Stimulated activated CD4-positive, alpha-beta T cell treated with anti-CD3 and anti-CD28 coated beads, TNF-alpha, amount 100 ng/mL, for 24 hours (primary cell): ENCODE measurements around the gene USP10.

Experiments used
- DNase-seq, 3 experiments: peaks; one replicate each; pipeline ENCODE4 v3.0.0-alpha.2; 2020; ENCODE audit warnings: low read depth in 3 of 3

Gene USP10

DNA sequence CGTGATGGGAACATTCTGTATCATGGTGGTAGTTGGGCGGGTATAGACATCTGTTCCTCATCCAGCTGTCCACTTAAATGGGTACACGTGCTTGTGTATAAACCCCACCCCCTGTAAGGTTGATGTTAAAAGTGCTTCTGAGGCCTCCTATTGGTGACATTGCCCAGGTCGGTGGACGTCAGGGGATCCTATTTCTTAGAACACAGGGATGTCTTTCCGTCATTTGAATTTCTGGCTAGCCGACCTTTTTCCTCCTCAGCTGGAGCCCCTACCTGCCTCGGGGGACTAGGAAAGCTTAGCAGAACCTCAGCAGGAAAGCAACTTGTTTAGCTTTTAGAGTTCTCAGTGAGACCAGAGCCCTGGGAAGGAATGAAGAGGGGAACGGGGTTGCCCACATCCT lies 103.3 kb downstream of the USP10 start:
- DNase-seq, result no peak

DNA sequence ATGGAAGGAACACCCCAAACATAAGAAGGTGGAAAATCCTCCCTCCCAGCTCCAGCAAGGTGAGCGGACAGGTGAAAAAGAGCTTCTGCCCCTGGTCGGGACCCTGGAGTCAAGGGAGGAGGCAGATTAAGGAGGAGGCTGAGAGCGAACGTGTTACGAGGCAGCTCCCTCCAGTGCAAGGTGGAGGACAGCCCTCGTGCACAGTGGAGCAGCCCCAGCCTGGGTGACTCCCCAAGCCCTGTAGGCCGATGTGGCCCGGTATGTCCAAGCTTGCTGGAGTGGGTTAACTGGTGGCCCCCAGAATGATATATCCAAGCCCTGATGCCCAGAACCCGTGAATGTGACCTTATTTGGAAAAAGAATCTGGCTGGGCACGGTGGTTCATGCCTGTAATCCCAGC lies 104.5 kb downstream of the USP10 start:
- no peak for DNase-seq

DNA sequence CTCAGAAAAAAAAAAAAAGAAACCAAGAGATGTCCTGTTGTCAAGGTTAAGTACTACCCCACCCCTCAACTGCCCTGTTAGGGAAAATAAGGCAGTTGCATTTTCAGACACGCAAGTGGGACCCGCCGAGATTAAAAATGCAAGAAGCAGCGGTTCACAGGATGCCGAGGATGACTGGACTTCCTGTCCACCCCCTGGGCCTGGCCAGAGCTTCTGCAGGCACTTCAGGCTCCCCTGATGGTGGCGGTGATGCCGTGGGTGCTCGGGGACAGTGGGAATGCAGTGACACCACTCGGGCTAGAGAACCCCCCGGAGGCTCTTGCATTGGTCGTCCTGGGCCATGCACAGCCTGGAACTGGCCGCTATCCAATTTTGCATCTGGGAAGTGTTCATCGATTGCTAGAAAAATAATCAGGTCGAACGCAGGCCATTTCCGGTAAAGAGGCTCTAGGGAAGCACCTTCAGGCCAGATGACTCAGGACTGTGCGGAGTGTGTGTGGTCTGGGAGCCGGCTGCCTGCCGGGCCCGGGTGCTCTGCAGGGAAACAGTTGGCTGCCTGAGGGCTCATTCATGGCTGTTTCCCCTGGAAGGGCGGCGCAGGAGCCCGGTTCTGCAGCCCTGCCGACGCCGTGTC lies 106.6 kb downstream of the USP10 start:
- no peak for DNase-seq

GRCh38 chr16:84806890-84807258 lies 107.1 kb downstream of the USP10 start:
- DNase-seq, result no peak

GRCh38 chr16:84807776-84808175 lies 108.0 kb downstream of the USP10 start:
- DNase-seq, result no peak

GRCh38 chr16:84808826-84809225 lies 109.0 kb downstream of the USP10 start:
- DNase-seq, result no peak

GRCh38 chr16:84810518-84811273 lies 110.9 kb downstream of the USP10 start:
- DNase-seq, result peak in 1 of 3 experiments; percentile 11

GRCh38 chr16:84811529-84811928 lies 111.7 kb downstream of the USP10 start:
- DNase-seq, result no peak

GRCh38 chr16:84813141-84813934 lies 113.5 kb downstream of the USP10 start:
- no peak for DNase-seq

DNA sequence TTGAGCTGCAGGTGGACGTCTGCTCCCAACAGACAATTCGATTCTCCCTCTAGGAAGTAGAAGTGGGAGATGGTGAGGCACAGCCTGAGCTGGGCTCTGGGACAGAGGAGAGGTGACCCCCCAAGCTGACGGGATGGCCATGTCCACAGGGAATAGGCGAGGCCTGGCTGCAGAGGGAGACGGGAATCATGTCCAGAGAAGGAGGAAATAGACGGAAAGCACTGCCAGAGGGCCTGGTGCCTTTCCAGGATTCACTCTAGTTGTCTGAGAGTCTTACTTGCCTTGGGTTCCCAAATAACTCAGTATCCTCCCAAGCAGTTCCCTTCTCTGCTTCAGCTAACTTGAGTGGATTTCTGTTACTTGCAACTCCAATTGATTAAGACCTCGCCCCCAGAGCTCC lies 115.7 kb downstream of the USP10 start:
- no peak for DNase-seq

GRCh38 chr16:84816023-84816422 lies 116.2 kb downstream of the USP10 start:
- no peak for DNase-seq

DNA sequence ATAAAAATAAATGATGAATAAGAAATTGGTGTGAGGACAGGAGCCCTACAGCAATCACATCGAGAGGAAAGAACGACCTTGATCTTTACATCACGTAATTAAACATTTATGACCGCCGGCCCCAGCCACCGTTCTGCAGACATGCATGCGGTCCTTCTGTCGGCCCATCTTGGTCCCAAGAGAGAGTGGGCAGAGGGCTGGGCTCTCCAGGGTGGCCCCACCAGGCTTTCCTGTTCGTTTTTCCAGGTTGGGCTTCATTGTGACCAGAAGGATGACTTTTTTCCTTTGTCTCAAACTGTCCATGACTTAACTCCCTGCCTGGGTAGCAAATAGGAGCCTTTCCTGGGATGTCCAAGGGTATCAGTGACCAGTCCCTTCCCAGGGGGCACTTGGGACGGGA lies 116.7 kb downstream of the USP10 start:
- DNase-seq, result no peak

DNA sequence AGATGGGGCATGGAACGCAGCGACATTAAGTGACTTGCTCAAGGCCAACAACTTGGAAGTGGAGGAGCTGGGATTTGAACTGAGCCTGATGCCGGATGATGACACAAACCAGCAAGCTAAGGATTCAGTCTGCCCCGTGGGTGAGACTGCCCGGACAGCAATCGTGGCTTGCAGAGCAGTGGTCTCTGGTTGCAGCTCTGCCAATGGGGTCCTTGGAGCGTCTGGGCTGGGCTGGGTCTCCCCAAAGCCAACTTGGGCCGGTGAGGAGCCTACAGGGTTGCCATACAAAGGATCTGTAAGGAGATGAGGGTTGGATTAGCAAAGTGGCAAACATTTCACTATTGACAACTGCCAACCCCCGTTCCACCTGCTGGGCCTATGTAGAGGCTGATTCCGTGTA lies 117.4 kb downstream of the USP10 start:
- no peak for DNase-seq

GRCh38 chr16:84817613-84818012 lies 117.8 kb downstream of the USP10 start:
- DNase-seq, result no peak

GRCh38 chr16:84818133-84818532 lies 118.3 kb downstream of the USP10 start:
- DNase-seq, result no peak

DNA sequence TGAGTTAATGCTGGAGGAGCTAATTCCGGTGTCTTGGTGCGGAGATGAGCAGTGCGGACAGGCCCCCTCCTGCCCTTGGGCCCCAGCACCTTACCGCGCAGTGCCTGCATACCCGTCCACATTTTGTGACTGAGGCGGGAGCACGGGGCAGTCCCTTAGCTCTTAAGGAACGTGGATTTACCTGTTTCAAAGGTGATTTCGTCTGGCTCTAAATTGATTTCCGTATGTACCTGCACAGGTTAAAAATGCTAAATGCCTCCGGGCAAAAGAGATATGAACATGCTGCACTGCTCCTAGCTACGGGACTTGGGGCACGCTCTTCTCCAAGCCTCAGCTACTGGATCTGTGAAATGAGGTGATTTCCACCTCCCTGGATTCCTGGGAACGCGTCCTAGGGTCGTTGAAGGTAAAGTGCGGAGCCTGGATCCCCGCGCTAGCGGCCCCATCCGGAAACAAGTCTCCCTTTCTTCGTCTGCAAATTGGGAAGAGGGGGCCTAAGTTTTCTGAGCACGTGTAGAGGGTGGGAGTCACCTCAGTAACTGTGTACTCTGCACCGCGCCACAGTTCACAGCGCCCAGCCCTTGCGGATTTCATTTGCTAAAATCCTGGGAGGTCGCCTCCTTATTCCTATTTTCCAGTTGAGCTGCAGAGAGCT lies 119.3 kb downstream of the USP10 start:
- no peak for DNase-seq

DNA sequence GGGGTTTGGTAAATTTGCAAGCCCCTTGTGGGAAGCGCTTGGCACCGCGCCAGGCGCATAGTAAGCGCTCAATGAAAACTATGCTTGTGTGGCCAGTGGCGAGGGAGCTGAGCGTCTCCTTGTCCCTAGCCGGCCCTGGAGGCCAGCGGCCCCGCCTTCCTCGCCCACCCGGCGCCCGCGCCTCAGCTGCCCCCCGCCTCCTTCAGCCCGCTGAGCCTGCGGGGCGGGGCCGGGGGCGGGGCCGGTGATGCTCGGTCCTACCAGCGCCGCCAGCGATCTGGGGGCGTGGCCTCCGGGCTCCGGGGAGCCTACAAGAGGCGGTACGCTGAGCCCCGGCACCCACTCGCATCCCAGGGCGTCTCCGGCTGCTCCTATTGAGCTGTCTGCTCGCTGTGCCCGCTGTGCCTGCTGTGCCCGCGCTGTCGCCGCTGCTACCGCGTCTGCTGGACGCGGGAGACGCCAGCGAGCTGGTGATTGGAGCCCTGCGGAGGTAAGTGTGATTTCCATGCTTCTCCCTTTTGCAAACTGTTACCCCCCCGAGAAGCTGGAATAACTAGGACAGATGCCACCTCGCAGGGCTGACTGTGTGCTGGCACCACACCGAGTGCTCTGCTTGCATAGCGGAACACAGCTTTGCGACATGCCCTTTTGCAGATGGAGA lies 120.0 kb downstream of the USP10 start, which contains the start of gene CRISPLD2:
TSS of gene CRISPLD2 (plus strand) at position 342 of the 661 bp plus-strand sequence. CDS start 18,511 bp downstream, outside the sequence.
- peak; percentile 72 to 91 (median 76) for DNase-seq

- DNase-seq, result no peak
These were observed 120.5 kb downstream of the USP10 start for GRCh38 chr16:84820305-84820684.

DNA sequence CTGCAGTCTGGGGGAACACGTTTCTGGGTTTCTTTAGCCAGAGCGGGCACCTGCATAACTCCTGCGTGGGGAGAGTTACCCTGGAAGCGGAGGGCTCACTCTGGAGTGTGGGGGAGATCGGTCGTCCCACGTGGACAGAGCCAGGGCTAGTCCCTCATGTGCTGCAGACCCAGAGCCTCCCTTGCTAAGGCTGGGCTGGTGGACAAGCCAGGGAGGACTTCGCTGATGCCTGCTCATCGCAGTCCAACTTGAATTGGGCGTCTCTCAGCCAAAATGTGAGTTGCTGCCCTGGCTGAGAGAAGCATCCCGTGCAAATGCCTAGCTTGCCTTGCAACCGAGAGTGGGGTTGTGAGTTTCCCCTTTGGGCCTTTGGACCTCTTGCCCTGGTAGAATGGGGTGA lies 121.0 kb downstream of the USP10 start:
- no peak for DNase-seq

DNA sequence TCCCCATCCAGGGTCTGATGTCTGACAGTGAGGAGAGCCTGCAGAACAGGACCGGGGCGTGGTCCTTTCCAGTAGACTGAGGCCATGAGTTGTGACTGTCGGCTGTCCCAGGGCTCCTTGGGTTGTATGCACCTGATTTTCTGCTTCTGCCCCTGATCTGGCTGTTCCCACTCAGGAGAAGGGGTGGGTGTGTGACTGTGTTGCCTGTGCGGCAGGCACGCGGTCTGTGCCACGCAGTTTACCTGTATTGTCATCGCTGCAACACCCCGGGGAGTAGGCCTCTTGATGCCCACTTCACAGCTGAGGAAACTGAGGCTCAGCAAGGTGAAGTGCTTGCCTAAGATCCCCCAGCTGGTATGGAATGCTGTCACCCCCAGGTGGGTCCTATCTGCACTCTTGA lies 121.4 kb downstream of the USP10 start:
- DNase-seq, result no peak
